Activated CD8-positive, alpha-beta memory T cell treated with anti-CD3 and anti-CD28 coated beads, Interleukin-2, amount 10 ng/mL, durations not matched to agents 7 days and 5 days (primary cell): ENCODE data around the gene DAAM2. TPM values are rescaled to one million over a fixed set of nuclear protein-coding genes. Genes with fewer than 3 reads are reported as not detected.

Experiments
- ATAC-seq: fragments of 150-1000 bp; cut with Tn5 transposase; one replicate; pipeline ENCODE4 v1.10.0; 2021; ENCODE audit warnings: moderate library complexity
- CTCF ChIA-PET: fragments of 350-600 bp; sonication (Branson Sonifier 250); formaldehyde crosslinking; loops from one replicate; lab custom pipeline; 2021; ENCODE audit warnings: antibody characterized with exemption; lab: Charles Lee
- DNase-seq: peaks from one replicate; pipeline ENCODE4 v3.0.0-alpha.2; 2020
- H3K27ac Mint-ChIP-seq: one replicate; pipeline ENCODE4 v1.8.0; 2021; ENCODE audit warnings: mild to moderate bottlenecking, mixed read lengths
- H3K27me3 Mint-ChIP-seq: one replicate; pipeline ENCODE4 v1.8.0; 2021; ENCODE audit warnings: mixed read lengths
- H3K36me3 Mint-ChIP-seq: one replicate; pipeline ENCODE4 v1.8.0; 2021; ENCODE audit warnings: mild to moderate bottlenecking, mixed read lengths
- H3K4me1 Mint-ChIP-seq: one replicate; pipeline ENCODE4 v1.8.0; 2021; ENCODE audit warnings: mixed read lengths
- H3K4me3 Mint-ChIP-seq: one replicate; pipeline ENCODE4 v1.8.0; 2021; ENCODE audit warnings: mild to moderate bottlenecking, moderate library complexity, mixed read lengths
- H3K9me3 Mint-ChIP-seq: one replicate; pipeline ENCODE4 v1.8.0; 2022; ENCODE audit warnings: low read depth, mixed read lengths
- total RNA-seq, 2 experiments: library from RNA; stranded (reverse); gene quantifications; one replicate each; pipeline ENCODE4 v1.2.3, GENCODE V29; 2021

DAAM2 gene
- total RNA-seq, 2 experiments from 2014 or later: not detected

DNA sequence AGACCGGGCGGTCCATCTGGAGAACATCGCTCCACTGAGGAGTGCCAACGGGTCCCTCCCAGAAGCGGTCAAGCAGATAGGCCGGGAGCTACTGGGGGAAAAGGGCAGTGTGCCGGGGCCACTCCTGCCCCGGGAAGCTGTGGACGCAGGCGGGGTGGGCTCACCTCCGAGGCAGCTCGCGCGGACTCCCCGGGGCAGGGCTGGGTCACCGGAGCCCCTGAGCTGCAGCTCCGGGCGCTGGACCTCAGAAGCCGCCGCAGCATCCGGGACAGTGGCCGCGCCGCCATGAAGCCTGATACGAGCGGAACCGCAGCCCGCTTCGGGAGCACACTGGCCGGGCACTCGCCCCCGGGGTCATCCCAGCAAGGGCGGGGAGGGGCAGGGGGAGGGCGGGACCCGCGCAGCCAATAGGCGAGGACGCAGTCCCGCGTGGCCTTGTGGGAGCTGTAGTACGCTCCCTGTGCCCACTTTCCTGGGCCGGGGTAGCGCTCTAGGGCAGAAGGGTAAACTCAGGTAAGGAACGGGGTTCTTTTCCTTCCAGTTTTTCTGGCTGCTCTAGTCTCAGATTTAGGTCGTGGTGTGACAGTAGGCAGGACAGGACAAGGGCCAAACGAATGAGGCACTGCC is 142.1 kb downstream of the DAAM2 start, which contains the start of gene MOCS1:
Gene MOCS1 (minus strand): TSS at position 332 of the 627 bp plus-strand sequence. CDS start 45 bp downstream, at position 287.
- DNase-seq: no peak
- Mint-ChIP-seq H3K4me3 (peak within 1 kb of the TSS; percentile 42), H3K4me1 (no peaks in the 10 kb centered on the region), H3K27me3 (peaks cover 17% of the 10 kb centered on the region), H3K9me3 (no peaks in the 10 kb centered on the region), H3K36me3 (no peaks in the 10 kb centered on the region), H3K27ac (no peak within 1 kb of the TSS)
- peak; percentile 57 for ATAC-seq
- CTCF ChIA-PET: no interaction called here

DNA sequence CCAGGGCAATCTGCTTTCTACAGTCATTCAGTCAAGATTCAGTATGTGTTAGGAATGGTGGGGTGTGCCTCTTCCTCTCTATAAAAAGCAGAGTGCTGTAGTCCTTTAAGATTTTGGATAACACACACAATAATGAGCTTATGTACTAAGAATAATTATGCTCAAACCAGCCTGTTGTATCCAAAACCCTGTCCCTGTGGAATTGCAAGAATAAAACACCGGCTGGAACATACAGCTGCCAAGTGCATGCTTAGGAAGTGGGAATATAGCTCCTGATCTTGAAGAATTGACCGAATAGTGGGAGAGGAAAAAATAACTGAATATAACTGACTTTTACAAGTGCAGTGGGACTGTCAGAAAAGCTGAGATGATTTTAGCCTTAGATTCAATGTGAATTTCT is 143.1 kb downstream of the DAAM2 start:
- Mint-ChIP-seq H3K9me3 (no peaks in the 10 kb centered on the region), H3K36me3 (no peaks in the 10 kb centered on the region), H3K4me3 (no peak overlapping the region), H3K27ac (no peak overlapping the region), H3K27me3 (peaks cover 17% of the 10 kb centered on the region), H3K4me1 (no peaks in the 10 kb centered on the region)
- CTCF ChIA-PET: no interaction called here
- ATAC-seq (no peak), DNase-seq (no peak)

DNA sequence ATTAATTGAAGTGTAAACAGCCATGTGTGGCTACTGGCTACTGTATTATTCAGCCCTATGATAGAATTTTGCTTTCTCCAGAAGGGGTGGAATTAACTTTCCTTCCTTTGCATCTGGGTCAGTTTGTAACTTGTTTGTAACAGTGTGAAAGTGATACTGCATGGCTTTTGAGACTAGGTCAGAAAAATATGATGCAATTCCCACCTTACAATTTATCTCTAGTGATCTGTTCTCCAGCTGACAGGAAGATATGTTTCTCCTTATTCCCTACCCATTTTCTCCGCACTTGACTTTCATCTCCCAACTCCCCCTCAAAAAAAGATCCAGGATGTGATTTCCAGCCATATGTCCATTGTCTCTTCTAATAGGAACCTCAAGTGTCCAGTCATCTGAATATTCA is 144.7 kb downstream of the DAAM2 start:
- CTCF ChIA-PET: no interaction called here
- no peaks in the 10 kb centered on the region for H3K9me3 Mint-ChIP-seq
- DNase-seq (no peak), ATAC-seq (no peak)
- no peaks in the 10 kb centered on the region for H3K36me3 Mint-ChIP-seq
- peaks cover 17% of the 10 kb centered on the region for H3K27me3 Mint-ChIP-seq
- no peak overlapping the region for H3K4me3 Mint-ChIP-seq
- no peaks in the 10 kb centered on the region for H3K4me1 Mint-ChIP-seq
- H3K27ac Mint-ChIP-seq: no peak overlapping the region

DNA sequence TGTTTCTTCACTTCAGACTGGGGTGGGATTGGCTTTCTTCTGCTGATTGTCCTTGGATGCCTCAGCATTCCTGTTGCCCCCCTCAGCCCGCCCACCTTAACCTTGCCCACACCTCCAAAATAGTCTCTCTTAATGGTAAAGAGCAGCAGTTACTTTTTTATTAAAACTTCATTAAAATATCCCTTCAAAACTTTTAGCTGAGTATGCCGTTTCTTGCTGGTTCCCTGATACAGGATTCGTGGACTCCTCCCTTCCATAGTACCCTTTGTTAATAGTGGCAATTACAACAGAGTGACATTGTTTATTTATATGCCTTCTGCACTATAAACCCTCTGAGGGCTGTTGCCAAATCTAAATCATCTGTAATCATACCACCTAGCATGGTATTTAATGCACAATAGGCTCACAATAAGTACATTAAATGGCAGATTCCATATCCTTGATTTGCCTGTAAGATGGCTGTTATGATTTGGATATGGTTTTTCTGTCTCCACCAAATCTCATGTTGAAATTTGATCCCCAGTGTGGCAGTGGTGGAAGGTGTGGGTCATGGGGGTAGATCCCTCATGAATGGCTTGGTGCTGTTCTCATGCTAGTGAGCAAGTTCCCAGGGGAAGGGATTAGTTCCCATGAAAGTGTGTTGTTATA is 145.6 kb downstream of the DAAM2 start:
- Mint-ChIP-seq H3K36me3 (no peaks in the 10 kb centered on the region), H3K9me3 (no peaks in the 10 kb centered on the region), H3K4me1 (no peaks in the 10 kb centered on the region), H3K4me3 (no peak overlapping the region), H3K27ac (no peak overlapping the region), H3K27me3 (peaks cover 17% of the 10 kb centered on the region)
- ATAC-seq (no peak), DNase-seq (no peak)
- CTCF ChIA-PET: no interaction called here

DNA sequence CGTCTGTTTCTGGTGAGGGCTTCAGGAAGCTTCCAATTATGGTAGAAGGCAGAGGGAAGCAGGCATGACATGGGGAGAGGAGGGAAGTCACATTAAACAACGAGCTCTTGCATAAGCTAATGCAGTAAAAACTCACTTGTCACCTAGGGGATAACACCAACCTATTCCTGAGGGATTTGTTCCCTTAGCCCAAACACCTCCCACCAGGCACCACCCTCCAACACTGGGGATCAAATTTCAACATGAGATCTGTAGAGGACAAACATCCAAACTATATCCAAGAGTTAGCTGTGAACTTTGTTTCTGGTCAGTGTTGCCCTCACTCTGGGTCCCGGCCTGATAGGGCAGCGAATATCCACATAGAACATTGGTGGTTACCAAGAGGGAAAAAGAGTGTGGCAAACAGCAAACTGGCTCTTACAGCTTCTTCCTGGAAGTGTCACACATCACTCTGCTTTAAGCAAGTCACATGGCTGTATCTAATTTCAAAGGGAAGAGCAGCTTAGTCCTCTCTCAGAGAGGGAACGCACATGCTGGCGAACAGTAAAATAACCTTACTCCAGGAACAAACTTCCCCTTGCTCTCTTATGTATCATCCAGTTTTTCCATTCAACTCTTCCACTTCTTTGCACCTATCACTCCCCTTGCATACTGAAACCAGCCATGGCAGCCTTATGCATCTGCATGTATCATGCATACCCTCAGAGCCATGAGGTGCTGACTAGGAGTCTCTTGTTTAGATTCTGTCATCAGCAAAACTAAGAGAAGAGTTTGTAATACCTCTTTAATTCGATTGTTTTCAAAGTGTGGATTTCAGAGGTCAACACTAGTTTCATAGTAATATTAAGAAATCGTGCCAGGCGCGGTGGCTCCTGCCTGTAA is 146.8 kb downstream of the DAAM2 start:
- CTCF ChIA-PET: no interaction called here
- DNase-seq (no peak), ATAC-seq (no peak)
- Mint-ChIP-seq H3K9me3 (no peaks in the 10 kb centered on the region), H3K27ac (no peak overlapping the region), H3K4me1 (no peaks in the 10 kb centered on the region), H3K4me3 (no peak overlapping the region), H3K36me3 (no peaks in the 10 kb centered on the region), H3K27me3 (peaks cover 7% of the 10 kb centered on the region)

DNA sequence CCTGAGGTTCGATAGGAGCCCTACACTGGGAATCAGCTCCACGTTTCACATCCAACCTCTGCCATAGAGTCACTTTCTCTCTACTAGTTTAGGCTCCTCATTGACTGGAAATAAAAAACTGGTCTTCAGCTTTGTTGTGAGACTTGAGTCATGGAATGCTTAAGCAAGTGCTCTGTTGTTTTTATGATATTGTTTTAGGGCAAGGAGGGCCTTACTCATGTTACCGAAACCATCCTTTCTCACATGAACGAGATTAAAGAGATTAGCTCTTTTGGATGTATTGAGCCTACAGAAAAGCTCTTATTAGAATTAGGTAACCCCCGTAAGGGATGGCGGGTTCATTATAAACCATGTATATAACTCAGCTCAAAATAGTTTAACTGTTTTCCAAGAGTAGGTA is 149.0 kb downstream of the DAAM2 start:
- H3K27me3 Mint-ChIP-seq: no peaks in the 10 kb centered on the region
- no peaks in the 10 kb centered on the region for H3K9me3 Mint-ChIP-seq
- no peak overlapping the region for H3K27ac Mint-ChIP-seq
- CTCF ChIA-PET: no interaction called here
- no peak for ATAC-seq
- no peak overlapping the region for H3K4me3 Mint-ChIP-seq
- no peaks in the 10 kb centered on the region for H3K36me3 Mint-ChIP-seq
- DNase-seq: no peak
- no peaks in the 10 kb centered on the region for H3K4me1 Mint-ChIP-seq

DNA sequence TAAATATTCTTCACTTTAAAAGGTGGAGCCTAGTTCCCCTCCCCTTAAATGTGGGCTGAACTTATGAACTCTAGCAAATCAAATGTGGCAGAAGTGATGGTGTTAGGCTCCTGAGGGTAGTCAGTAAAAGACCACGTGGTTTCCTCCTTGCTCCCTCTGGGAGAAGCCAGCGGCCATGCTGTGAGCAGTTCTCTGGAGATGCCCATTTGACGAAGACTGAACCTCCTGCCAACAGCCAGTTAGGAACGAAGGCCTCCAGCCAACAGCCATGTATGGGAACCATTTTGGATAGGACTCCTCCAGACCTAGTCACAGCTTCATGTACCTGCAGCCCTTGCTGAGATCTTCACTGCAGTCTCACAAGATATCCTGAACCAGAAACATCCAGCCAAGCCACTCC is 149.6 kb downstream of the DAAM2 start:
- no peak for ATAC-seq
- H3K36me3 Mint-ChIP-seq: no peaks in the 10 kb centered on the region
- H3K9me3 Mint-ChIP-seq: no peaks in the 10 kb centered on the region
- no peaks in the 10 kb centered on the region for H3K4me1 Mint-ChIP-seq
- no peak overlapping the region for H3K27ac Mint-ChIP-seq
- no peak for DNase-seq
- H3K4me3 Mint-ChIP-seq: no peak overlapping the region
- CTCF ChIA-PET: no interaction called here
- H3K27me3 Mint-ChIP-seq: no peaks in the 10 kb centered on the region

DNA sequence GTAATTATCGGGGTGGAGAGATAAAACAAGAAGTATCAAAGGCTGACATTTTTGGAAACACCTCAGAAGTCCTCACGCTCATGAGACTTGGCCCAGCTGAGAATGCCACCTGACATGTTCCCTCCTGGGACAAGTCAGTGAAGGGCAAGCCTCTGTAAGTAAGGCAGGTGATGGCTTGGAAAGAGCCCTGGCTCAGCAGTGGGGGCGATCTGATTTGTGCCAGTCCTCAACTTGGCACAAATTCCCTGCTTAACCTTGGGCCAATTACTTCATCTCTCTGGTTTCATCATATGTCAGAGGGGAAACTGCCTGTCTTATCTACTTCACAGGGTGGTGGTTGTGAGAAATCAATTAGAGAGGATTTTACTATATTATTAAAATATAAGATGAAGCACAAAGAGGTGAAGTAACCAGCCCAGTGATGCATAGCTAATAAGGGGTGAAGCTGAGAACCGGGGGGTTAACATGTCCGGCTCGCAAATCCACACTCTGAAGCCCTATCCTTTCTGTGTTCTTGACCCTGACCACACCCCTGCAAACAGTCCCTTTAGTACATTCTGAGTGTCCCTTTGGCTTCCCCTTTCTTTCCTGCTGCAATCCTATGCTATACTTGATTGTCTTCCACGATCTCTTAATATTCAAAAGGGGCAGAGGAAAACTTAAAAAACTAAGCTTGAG is 150.9 kb downstream of the DAAM2 start:
- ATAC-seq: no peak
- CTCF ChIA-PET: no interaction called here

DNA sequence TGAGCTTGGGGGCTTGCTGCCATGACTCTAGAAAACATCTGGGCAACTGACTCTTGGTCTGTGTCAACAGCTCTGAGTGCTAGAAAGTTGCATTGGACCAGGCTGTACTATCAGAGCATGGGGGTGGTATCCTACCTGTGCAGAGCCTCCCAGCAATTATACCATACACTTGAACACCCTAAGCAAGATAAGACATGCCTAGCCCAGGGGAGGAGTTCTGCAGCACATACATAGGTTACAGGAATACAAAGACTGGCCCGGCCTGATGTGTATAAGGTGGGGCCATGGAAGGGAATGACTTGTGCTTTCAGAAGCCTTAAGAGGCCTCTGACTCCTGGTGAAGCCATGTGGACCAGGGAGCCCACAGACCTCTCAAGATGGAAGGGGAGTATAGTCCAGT is 153.4 kb downstream of the DAAM2 start:
- H3K4me1 Mint-ChIP-seq: no peaks in the 10 kb centered on the region
- no peaks in the 10 kb centered on the region for H3K9me3 Mint-ChIP-seq
- H3K27ac Mint-ChIP-seq: no peak overlapping the region
- DNase-seq: no peak
- CTCF ChIA-PET: no interaction called here
- ATAC-seq: no peak
- no peaks in the 10 kb centered on the region for H3K36me3 Mint-ChIP-seq
- H3K4me3 Mint-ChIP-seq: no peak overlapping the region
- H3K27me3 Mint-ChIP-seq: no peaks in the 10 kb centered on the region

More for the DNA sequence above, 150.9 kb downstream of the DAAM2 start:
- H3K36me3 Mint-ChIP-seq: no peaks in the 10 kb centered on the region
- no peak for DNase-seq
- no peak overlapping the region for H3K4me3 Mint-ChIP-seq
- no peaks in the 10 kb centered on the region for H3K9me3 Mint-ChIP-seq
- H3K4me1 Mint-ChIP-seq: no peaks in the 10 kb centered on the region
- H3K27ac Mint-ChIP-seq: no peak overlapping the region
- no peaks in the 10 kb centered on the region for H3K27me3 Mint-ChIP-seq

DNA sequence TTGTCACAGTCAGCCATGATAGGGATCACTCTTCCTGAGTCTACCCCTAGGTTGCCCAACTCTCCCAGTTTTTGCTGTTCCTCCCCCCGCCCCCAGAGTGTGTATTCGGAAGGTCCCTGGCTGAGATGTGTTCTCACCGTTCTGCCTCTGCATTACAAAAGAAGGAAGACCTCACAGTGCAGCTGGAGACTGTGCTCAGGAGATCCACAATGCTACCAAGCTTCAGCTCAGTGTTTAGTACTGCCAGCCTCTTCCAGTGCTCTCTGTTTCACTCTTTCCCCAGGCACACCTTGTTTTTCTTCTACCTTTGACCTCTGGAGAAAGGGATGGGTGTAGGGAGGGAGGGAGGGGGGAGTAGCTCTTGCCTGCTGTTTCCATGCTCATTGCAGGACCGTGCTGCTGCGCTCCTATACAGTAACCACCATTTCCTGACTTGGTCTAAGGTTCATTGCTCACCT is 155.5 kb downstream of the DAAM2 start:
- Mint-ChIP-seq H3K4me3 (no peak overlapping the region), H3K27me3 (no peaks in the 10 kb centered on the region), H3K9me3 (no peaks in the 10 kb centered on the region), H3K27ac (no peak overlapping the region), H3K4me1 (no peaks in the 10 kb centered on the region), H3K36me3 (no peaks in the 10 kb centered on the region)
- no peak for ATAC-seq
- CTCF ChIA-PET: no interaction called here
- DNase-seq: no peak

DNA sequence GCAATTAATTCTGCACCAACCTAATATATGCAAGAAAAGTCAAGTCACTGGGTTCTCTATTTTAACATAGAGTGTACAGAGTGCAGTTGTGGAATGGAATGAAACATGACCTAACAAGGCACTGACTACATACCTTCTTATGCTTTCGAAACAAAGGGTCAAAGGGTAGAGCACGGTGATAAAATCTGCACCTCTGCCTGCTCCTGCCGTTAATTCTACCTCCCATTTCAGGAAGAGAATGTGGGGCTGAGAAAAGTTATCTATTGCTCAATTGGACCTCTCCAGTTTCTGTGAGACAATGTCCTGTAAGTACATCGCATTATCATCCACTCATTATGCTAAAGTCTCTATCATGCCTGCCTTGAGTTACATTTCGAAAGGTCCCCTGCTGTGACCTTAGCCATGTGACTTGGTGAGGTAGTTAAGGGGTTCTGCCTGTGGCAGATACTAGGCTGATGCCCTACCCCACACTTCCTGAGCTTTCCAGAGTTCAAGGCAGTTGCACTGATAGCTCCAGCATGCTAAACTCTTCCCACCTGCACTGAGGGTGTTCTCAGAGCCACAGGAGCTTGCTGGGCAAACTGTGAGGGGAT is 156.1 kb downstream of the DAAM2 start:
- Mint-ChIP-seq H3K27ac (no peak overlapping the region), H3K36me3 (no peaks in the 10 kb centered on the region), H3K4me1 (no peaks in the 10 kb centered on the region), H3K4me3 (no peak overlapping the region), H3K27me3 (no peaks in the 10 kb centered on the region), H3K9me3 (no peaks in the 10 kb centered on the region)
- CTCF ChIA-PET: no interaction called here
- DNase-seq: no peak
- ATAC-seq: no peak

DNA sequence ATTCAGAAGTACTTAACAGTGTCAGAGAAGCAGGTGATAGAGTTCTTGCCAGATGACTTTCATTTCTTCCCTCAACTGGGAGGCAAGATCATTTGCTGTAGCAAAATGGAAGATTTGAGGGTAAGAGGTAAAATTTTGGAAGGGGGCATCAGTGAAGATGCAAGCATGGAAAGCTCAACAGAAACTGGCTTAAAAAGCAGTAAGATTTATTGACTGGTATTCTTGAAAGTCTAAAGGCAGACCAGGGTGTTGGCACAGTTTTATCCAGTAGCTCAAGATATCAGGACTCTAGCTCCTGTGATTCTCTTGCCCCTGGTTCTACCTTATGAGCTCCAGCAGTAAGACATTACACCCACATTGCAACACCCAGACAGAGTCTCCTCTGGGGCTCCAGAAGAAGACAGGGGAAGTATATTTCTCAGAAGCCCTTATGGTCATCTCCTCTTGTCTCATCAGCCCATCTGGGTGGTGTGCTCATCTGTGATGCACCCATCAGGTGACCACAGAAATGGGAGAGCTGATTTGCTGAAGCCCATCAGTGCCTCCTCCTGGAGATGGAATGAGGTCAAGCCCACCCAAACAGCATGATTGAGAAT is 158.0 kb downstream of the DAAM2 start:
- Mint-ChIP-seq H3K4me3 (no peak overlapping the region), H3K27me3 (no peaks in the 10 kb centered on the region), H3K27ac (no peak overlapping the region), H3K4me1 (no peaks in the 10 kb centered on the region), H3K36me3 (no peaks in the 10 kb centered on the region), H3K9me3 (no peaks in the 10 kb centered on the region)
- ATAC-seq (no peak), DNase-seq (no peak)
- CTCF ChIA-PET: no interaction called here

DNA sequence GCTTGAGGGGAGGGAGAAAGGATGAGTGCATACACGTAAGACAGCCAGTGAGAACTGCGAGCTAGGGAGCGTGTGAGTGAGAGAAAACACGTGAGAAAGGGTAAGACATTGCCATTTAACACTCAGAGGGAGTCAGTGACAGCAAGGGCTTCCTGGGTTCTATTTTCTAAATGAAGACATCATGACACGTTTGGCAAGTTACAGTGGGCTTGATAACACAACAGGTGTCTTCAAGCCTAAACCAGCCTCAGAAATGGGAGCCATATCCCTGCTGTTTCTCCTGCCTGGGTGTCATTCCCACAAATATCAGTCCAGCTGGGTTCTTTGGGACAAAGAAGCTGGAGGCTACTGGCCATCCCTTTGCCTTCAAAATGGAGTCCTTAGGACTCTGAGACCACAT is 159.0 kb downstream of the DAAM2 start:
- DNase-seq: no peak
- H3K9me3 Mint-ChIP-seq: no peaks in the 10 kb centered on the region
- H3K4me1 Mint-ChIP-seq: no peaks in the 10 kb centered on the region
- CTCF ChIA-PET: no interaction called here
- H3K27me3 Mint-ChIP-seq: no peaks in the 10 kb centered on the region
- H3K4me3 Mint-ChIP-seq: no peak overlapping the region
- no peak overlapping the region for H3K27ac Mint-ChIP-seq
- no peak for ATAC-seq
- H3K36me3 Mint-ChIP-seq: no peaks in the 10 kb centered on the region
